Neural cell (in vitro differentiated cells): ENCODE data around the gene UNCX.

ENCODE experiments used
- CTCF ChIP-seq: fragments of 450-650 bp; IDR thresholded peaks from 2 replicates; pipeline ENCODE4 v1.5.1; 2014; ENCODE audit warnings: antibody characterized with exemption, mild to moderate bottlenecking, moderate library complexity; ENCODE audit not compliant: poor library complexity, severe bottlenecking
- EP300 ChIP-seq: fragments of 450-650 bp; conservative IDR thresholded peaks from 2 replicates; pipeline ENCODE4 v1.6.1; 2014; ENCODE audit warnings: antibody characterized with exemption, mild to moderate bottlenecking, moderate library complexity; ENCODE audit not compliant: poor library complexity, severe bottlenecking
- EZH2 ChIP-seq: fragments of 200-600, 300-800 bp; shearing (Covaris generic), sonication (generic); IDR thresholded peaks from 2 replicates; pipeline ENCODE4 v1.6.1; 2014; ENCODE audit warnings: antibody characterized with exemption, low read length, borderline replicate concordance, mild to moderate bottlenecking; ENCODE audit not compliant: insufficient read depth, poor library complexity, severe bottlenecking
- MXI1 ChIP-seq: fragments of 450-650 bp; conservative IDR thresholded peaks from 2 replicates; pipeline ENCODE4 v1.6.1; 2014; ENCODE audit warnings: antibody characterized with exemption, mild to moderate bottlenecking; ENCODE audit not compliant: poor library complexity, severe bottlenecking
- POLR2AphosphoS5 ChIP-seq: IDR thresholded peaks from 2 replicates; pipeline ENCODE4 v1.6.1; 2012
- RAD21 ChIP-seq: fragments of 450-650 bp; conservative IDR thresholded peaks from 2 replicates; pipeline ENCODE4 v1.6.1; 2014; ENCODE audit warnings: antibody characterized with exemption, mild to moderate bottlenecking, moderate library complexity
- REST ChIP-seq: IDR thresholded peaks from 2 replicates; pipeline ENCODE4 v1.6.1; 2012; ENCODE audit warnings: borderline replicate concordance
- SMC3 ChIP-seq: fragments of 450-650 bp; conservative IDR thresholded peaks from 2 replicates; pipeline ENCODE4 v1.6.1; 2014; ENCODE audit warnings: antibody characterized with exemption, mild to moderate bottlenecking, moderate library complexity; ENCODE audit not compliant: poor library complexity
- TAF1 ChIP-seq: IDR thresholded peaks from 2 replicates; pipeline ENCODE4 v1.6.1; 2012; ENCODE audit warnings: low read depth

DNA sequence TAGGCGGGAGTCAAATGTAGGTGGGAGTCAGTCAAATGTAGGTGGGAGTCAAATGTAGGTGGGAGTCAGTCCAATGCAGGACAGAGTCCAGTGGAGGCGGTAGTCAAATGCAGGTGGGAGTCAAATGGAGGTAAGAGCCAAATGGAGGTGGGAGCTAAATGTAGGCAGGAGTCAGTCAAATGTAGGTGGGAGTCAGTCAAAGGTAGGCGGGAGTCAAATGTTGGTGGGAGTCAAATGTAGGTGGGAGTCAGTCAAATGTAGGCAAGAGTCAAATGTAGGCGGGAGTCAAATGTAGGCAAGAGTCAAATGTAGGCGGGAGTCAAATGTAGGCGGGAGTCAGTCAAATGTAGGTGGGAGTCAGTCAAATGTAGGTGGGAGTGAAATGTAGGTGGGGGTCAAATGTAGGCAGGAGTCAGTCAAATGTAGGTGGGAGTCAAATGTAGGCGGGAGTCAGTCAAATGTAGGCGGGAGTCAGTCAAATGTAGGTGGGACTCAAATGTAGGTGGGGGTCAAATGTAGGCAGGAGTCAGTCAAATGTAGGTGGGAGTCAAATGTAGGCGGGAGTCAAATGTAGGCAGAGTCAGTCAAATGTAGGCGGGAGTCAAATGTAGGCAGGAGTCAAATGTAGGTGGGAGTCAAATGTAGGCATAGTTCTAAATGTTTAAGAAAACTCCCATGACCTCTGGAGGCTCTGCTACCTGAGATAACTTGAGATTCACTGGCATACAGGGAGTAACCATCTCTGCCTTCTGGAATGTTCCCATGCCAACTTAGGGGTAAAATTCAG lies 42.5 kb upstream of the UNCX start:
- TF ChIP-seq CTCF (no peak), RAD21 (no peak), POLR2AphosphoS5 (no peak), EZH2 (no peak), EP300 (no peak), MXI1 (no peak), REST (no peak), SMC3 (no peak), TAF1 (no peak)
